Measurements from ENCODE around the gene NPAS1. TPM values are rescaled to one million over a fixed set of nuclear protein-coding genes. Genes with fewer than 3 reads are reported as not detected.

The NPAS1 gene
- total RNA-seq, 1 donor from 2014 or later = 3.6 TPM

- Mint-ChIP-seq H3K4me3 (ENCODE audit: unreplicated experiment) (no peak overlapping the region), H3K36me3 (ENCODE audit: low read depth, unreplicated experiment) (no peaks in the 10 kb centered on the region), H3K27me3 (ENCODE audit: low read depth, unreplicated experiment) (peaks cover 44% of the 10 kb centered on the region), H3K27ac (ENCODE audit: unreplicated experiment) (peak overlapping the region; percentile 62), H3K9me3 (ENCODE audit: unreplicated experiment) (no peaks in the 10 kb centered on the region), H3K4me1 (ENCODE audit: low read depth, unreplicated experiment) (peaks cover 1% of the 10 kb centered on the region)
- TF ChIP-seq EZH2 (IDR thresholded peaks at IDR 0.05; ENCODE audit: insufficient read depth, low read length) (peak; percentile 72), CTCF (IDR thresholded peaks at IDR 0.05; ENCODE audit: insufficient read depth, low read depth, low read length) (no peak)
- peaks cover 8% of the 10 kb centered on the region for H3K4me1 ChIP-seq (ENCODE audit: insufficient read depth, low read length)
- H3K36me3 ChIP-seq (ENCODE audit: insufficient read depth, low read length) = no peaks in the 10 kb centered on the region
- DNase-seq (ENCODE audit: low read depth) (no peak), FAIRE-seq (no peak)
- H3K27me3 ChIP-seq (ENCODE audit: insufficient read depth, low read length) = peaks cover 42% of the 10 kb centered on the region
- no peaks in the 10 kb centered on the region for H3K79me2 ChIP-seq (ENCODE audit: insufficient read depth, low read length)
- H3K4me3 ChIP-seq (ENCODE audit: insufficient read depth, low read depth, low read length) = no peak overlapping the region
- H3K9ac ChIP-seq (ENCODE audit: low read length) = no peak overlapping the region
- no peak overlapping the region for H3K4me2 ChIP-seq (ENCODE audit: low read length)
- H4K20me1 ChIP-seq (ENCODE audit: insufficient read depth, low read length) = peaks cover 5% of the 10 kb centered on the region
- H3K27ac ChIP-seq (ENCODE audit: low read depth, low read length) = no peak overlapping the region
- H3K9me3 ChIP-seq (ENCODE audit: insufficient read depth, low read depth, low read length) = no peaks in the 10 kb centered on the region
- no peak overlapping the region for H2AFZ ChIP-seq (ENCODE audit: low read depth, low read length)
Measured at GRCh38 chr19:47022541-47023447, 3.2 kb downstream of the NPAS1 start.

GRCh38 chr19:47023448-47023794 is 3.8 kb downstream of the NPAS1 start:
- Histone ChIP-seq H3K4me3 (ENCODE audit: insufficient read depth, low read depth, low read length) (no peak overlapping the region), H3K79me2 (ENCODE audit: insufficient read depth, low read length) (no peaks in the 10 kb centered on the region)

More at GRCh38 chr19:47023448-47023794, 3.8 kb downstream of the NPAS1 start:
- Mint-ChIP-seq H3K9me3 (ENCODE audit: unreplicated experiment) (no peaks in the 10 kb centered on the region), H3K36me3 (ENCODE audit: low read depth, unreplicated experiment) (no peaks in the 10 kb centered on the region), H3K4me1 (ENCODE audit: low read depth, unreplicated experiment) (peaks cover 1% of the 10 kb centered on the region), H3K4me3 (ENCODE audit: unreplicated experiment) (no peak overlapping the region), H3K27me3 (ENCODE audit: low read depth, unreplicated experiment) (peaks cover 47% of the 10 kb centered on the region), H3K27ac (ENCODE audit: unreplicated experiment) (peak overlapping the region; percentile 34)
- H3K4me2 ChIP-seq (ENCODE audit: low read length) = no peak overlapping the region
- TF ChIP-seq EZH2 (IDR thresholded peaks at IDR 0.05; ENCODE audit: insufficient read depth, low read length) (peak; percentile 25), CTCF (IDR thresholded peaks at IDR 0.05; ENCODE audit: insufficient read depth, low read depth, low read length) (no peak)
- H3K9me3 ChIP-seq (ENCODE audit: insufficient read depth, low read depth, low read length) = no peaks in the 10 kb centered on the region
- H3K27me3 ChIP-seq (ENCODE audit: insufficient read depth, low read length) = peaks cover 45% of the 10 kb centered on the region
- FAIRE-seq (no peak), DNase-seq (ENCODE audit: low read depth) (no peak)
- H2AFZ ChIP-seq (ENCODE audit: low read depth, low read length) = no peak overlapping the region
- no peak overlapping the region for H3K9ac ChIP-seq (ENCODE audit: low read length)
- no peak overlapping the region for H3K27ac ChIP-seq (ENCODE audit: low read depth, low read length)
- no peaks in the 10 kb centered on the region for H3K36me3 ChIP-seq (ENCODE audit: insufficient read depth, low read length)
- H4K20me1 ChIP-seq (ENCODE audit: insufficient read depth, low read length) = peaks cover 5% of the 10 kb centered on the region
- peaks cover 8% of the 10 kb centered on the region for H3K4me1 ChIP-seq (ENCODE audit: insufficient read depth, low read length)

Data from astrocyte (in vitro differentiated cells and primary cell).